Measurements from ENCODE around the gene PCBD1.
"Not testable (repeated sequence)": the region's sequence is repeated elsewhere in the genome, so short reads cannot be mapped to it uniquely, and the experiment has no call there.

Gene PCBD1

DNA sequence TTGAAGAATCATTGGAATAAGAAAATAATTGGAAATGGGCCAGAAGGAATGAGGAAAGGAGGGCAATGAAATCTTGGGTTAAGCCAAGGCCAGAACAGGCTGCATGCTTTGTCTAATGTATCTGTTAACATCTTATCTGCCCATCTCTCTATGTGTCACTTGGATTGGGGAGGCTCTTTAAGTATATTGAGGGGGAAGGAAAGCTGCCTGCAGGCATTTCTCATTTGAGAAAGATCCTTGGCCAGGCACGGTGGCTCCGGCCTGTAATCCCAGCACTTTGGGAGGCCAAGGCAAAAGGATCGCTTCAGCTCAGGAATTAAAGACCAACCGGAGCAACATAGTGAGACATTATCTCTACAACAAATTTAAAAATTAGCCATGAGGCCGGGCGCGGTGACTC is 14.3 kb downstream of the PCBD1 start:
- no peaks in the 10 kb centered on the region for H3K9me3 Mint-ChIP-seq
- H3K36me3 Mint-ChIP-seq (ENCODE audit: low read depth): peaks cover 52% of the 10 kb centered on the region
- no peak for ATAC-seq
- no peak overlapping the region for H3K4me3 Mint-ChIP-seq
- H3K27ac Mint-ChIP-seq: no peak overlapping the region
- DNase-seq: no peak
- peaks cover 3% of the 10 kb centered on the region for H3K4me1 Mint-ChIP-seq
- H3K27me3 Mint-ChIP-seq: no peaks in the 10 kb centered on the region

- H3K36me3 Mint-ChIP-seq (ENCODE audit: low read depth): peaks cover 45% of the 10 kb centered on the region
- no peaks in the 10 kb centered on the region for H3K27me3 Mint-ChIP-seq
- no peaks in the 10 kb centered on the region for H3K4me1 Mint-ChIP-seq
- DNase-seq: no peak
- H3K4me3 Mint-ChIP-seq: no peak overlapping the region
- no peak overlapping the region for H3K27ac Mint-ChIP-seq
- no peak for ATAC-seq
- H3K9me3 Mint-ChIP-seq: no peaks in the 10 kb centered on the region
These were observed 16.1 kb downstream of the PCBD1 start for GRCh38 chr10:70872291-70872690.

- H3K4me1 Mint-ChIP-seq: peaks cover 14% of the 10 kb centered on the region
- ATAC-seq: no peak
- peaks cover 36% of the 10 kb centered on the region for H3K36me3 Mint-ChIP-seq (ENCODE audit: low read depth)
- no peak for DNase-seq
- no peaks in the 10 kb centered on the region for H3K9me3 Mint-ChIP-seq
- H3K27me3 Mint-ChIP-seq: no peaks in the 10 kb centered on the region
- no peak overlapping the region for H3K27ac Mint-ChIP-seq
- no peak overlapping the region for H3K4me3 Mint-ChIP-seq
These were observed 21.9 kb downstream of the PCBD1 start for GRCh38 chr10:70866424-70866823.

DNA sequence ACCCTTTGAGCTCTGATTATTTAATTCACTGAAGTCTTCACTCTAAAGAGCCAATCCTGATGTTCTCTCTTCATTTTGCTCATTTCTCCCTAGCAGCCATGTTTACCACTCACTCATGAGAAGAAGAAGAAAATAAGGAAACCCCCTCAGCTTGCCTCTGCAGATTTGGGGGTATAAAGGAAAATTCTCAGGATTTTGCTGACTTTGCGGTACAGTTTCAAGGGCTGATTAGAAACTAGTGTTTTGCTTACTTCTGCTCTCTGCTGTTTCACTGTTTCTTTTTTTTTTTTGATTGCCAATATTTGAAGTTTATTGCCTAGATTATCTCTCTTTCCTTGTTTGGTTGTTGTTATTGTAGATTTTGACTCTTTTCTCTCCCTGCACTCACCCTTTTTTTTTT is 23.4 kb downstream of the PCBD1 start:
- DNase-seq (no peak), ATAC-seq (no peak)
- H3K4me3 Mint-ChIP-seq: no peak overlapping the region
- H3K4me1 Mint-ChIP-seq: peaks cover 14% of the 10 kb centered on the region
- H3K27me3 Mint-ChIP-seq: no peaks in the 10 kb centered on the region
- no peak overlapping the region for H3K27ac Mint-ChIP-seq
- H3K36me3 Mint-ChIP-seq (ENCODE audit: low read depth): peaks cover 41% of the 10 kb centered on the region
- H3K9me3 Mint-ChIP-seq: no peaks in the 10 kb centered on the region

- Mint-ChIP-seq H3K4me3 (no peak overlapping the region), H3K27me3 (no peaks in the 10 kb centered on the region), H3K9me3 (no peaks in the 10 kb centered on the region), H3K27ac (peak overlapping the region; percentile 1), H3K36me3 (ENCODE audit: low read depth) (peaks cover 38% of the 10 kb centered on the region), H3K4me1 (peaks cover 14% of the 10 kb centered on the region)
- DNase-seq (no peak), ATAC-seq (no peak)
These were observed 24.8 kb downstream of the PCBD1 start for GRCh38 chr10:70863470-70864160.

DNA sequence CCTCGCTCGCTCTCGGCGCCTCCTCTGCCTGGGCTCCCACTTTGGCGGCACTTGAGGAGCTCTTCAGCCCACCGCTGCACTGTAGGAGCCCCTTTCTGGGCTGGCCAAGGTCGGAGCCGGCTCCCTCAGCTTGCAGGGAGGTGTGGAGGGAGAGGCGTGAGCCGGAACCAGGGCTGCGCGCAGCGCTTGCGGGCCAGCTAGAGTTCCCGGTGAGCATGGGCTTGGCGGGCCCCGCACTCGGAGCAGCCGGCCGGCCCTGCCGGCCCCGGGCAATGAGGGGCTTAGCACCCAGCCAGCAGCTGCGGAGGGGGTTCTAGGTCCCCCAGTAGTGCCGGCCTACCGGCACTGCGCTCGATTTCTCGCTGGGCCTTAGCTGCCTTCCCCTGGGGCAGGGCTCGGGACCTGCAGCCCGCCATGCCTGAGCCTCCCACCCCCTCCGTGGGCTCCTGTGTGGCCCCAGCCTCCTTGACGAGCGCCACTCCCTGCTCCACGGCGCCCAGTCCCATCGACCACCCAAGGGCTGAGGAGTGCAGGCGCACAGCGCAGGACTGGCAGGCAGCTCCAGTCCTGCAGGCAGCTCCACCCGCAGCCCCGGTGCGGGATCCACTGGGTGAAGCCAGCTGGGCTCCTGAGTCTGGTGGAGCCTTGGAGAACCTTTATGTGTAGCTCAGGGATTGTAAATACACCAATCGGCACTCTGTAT is 26.7 kb downstream of the PCBD1 start:
- not testable (repeated sequence) for DNase-seq, ATAC-seq, H3K9me3 Mint-ChIP-seq, H3K27me3 Mint-ChIP-seq, H3K4me3 Mint-ChIP-seq, H3K27ac Mint-ChIP-seq
- Mint-ChIP-seq H3K4me1 (peaks cover 19% of the 10 kb centered on the region), H3K36me3 (ENCODE audit: low read depth) (peaks cover 49% of the 10 kb centered on the region)

DNA sequence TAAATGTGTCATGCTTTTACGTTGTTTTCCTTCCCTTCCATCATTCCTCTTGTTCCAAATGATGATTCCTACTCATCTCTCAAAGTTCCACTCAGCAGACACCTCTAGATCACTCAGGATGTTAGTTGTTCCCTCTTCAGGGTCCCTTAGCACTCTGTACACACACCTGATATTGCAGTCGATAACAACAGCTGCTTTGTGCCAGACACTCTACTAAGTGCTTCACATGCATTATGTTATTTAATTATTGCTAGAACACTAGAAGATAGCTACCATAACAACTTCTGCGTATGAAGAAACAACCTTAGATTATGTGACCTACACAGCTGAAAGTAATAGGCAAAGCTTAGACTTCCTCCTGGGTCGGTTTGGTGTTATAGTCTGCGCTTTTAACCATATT is 29.6 kb downstream of the PCBD1 start:
- no peak overlapping the region for H3K4me3 Mint-ChIP-seq
- no peaks in the 10 kb centered on the region for H3K27me3 Mint-ChIP-seq
- peaks cover 60% of the 10 kb centered on the region for H3K36me3 Mint-ChIP-seq (ENCODE audit: low read depth)
- H3K27ac Mint-ChIP-seq: no peak overlapping the region
- H3K4me1 Mint-ChIP-seq: peaks cover 13% of the 10 kb centered on the region
- no peak for DNase-seq
- H3K9me3 Mint-ChIP-seq: no peaks in the 10 kb centered on the region
- ATAC-seq: no peak

DNA sequence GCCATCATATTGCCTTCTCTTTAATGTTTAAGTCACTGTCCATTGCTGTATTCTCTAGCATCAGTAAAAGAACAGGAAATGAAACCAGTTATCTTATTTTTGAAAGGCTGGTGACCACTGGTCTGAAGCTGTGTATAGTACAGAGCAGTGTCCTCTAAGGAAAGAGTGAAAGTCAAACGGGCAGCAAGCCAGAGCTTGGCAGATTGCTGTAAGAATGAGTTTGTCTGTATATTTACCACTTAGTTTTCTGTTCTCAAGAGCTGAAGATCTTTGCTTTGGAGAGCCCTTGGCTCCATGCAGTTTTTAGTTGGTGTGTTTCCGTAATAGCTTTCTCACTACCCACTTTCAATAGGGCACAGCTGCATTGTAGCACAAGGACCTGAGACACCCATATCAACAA is 31.9 kb downstream of the PCBD1 start:
- H3K27me3 Mint-ChIP-seq: no peaks in the 10 kb centered on the region
- H3K36me3 Mint-ChIP-seq (ENCODE audit: low read depth): peaks cover 59% of the 10 kb centered on the region
- no peak overlapping the region for H3K4me3 Mint-ChIP-seq
- peaks cover 10% of the 10 kb centered on the region for H3K4me1 Mint-ChIP-seq
- no peaks in the 10 kb centered on the region for H3K9me3 Mint-ChIP-seq
- no peak for DNase-seq
- peak overlapping the region; percentile 24 for H3K27ac Mint-ChIP-seq
- no peak for ATAC-seq

GRCh38 chr10:70853457-70853856 is 34.9 kb downstream of the PCBD1 start:
- ATAC-seq: no peak
- Mint-ChIP-seq H3K9me3 (no peaks in the 10 kb centered on the region), H3K36me3 (ENCODE audit: low read depth) (peaks cover 57% of the 10 kb centered on the region)

GRCh38 chr10:70853038-70853437 is 35.3 kb downstream of the PCBD1 start:
- ATAC-seq (no peak), DNase-seq (no peak)
- no peak overlapping the region for H3K4me3 Mint-ChIP-seq
- peaks cover 53% of the 10 kb centered on the region for H3K36me3 Mint-ChIP-seq (ENCODE audit: low read depth)
- no peaks in the 10 kb centered on the region for H3K9me3 Mint-ChIP-seq
- no peak overlapping the region for H3K27ac Mint-ChIP-seq
- H3K27me3 Mint-ChIP-seq: no peaks in the 10 kb centered on the region
- H3K4me1 Mint-ChIP-seq: peaks cover 26% of the 10 kb centered on the region

More at GRCh38 chr10:70853457-70853856, 34.9 kb downstream of the PCBD1 start:
- DNase-seq: no peak
- Mint-ChIP-seq H3K4me1 (peaks cover 22% of the 10 kb centered on the region), H3K27ac (no peak overlapping the region), H3K27me3 (no peaks in the 10 kb centered on the region), H3K4me3 (no peak overlapping the region)

- ATAC-seq (no peak), DNase-seq (no peak)
- Mint-ChIP-seq H3K4me3 (no peak overlapping the region), H3K9me3 (no peaks in the 10 kb centered on the region), H3K27ac (no peak overlapping the region), H3K4me1 (peaks cover 35% of the 10 kb centered on the region), H3K27me3 (no peaks in the 10 kb centered on the region), H3K36me3 (ENCODE audit: low read depth) (peaks cover 55% of the 10 kb centered on the region)
These were observed 36.5 kb downstream of the PCBD1 start for GRCh38 chr10:70851597-70852475.

DNA sequence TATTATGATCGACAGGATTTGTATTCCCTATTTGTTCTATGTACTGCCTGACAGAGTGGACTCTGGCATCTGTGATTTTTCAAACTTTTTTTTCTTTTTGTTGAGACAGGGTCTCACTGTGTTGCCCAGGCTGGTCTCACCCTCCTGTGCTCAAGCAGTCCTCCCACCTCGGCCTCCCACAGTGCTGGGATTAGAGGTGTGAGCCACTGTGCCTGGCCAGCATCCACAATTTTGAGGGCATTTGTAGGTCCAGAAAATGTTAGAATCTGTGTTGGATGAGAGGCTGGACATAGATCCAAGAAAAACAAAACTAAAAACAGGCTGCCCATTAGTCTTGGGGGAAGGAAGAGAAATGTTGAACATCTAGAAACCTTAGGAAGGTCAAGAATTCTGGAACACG is 38.3 kb downstream of the PCBD1 start:
- H3K27ac Mint-ChIP-seq: peak overlapping the region; percentile 24
- H3K9me3 Mint-ChIP-seq: no peaks in the 10 kb centered on the region
- no peak overlapping the region for H3K4me3 Mint-ChIP-seq
- ATAC-seq (no peak), DNase-seq (no peak)
- peaks cover 57% of the 10 kb centered on the region for H3K36me3 Mint-ChIP-seq (ENCODE audit: low read depth)
- no peaks in the 10 kb centered on the region for H3K27me3 Mint-ChIP-seq
- H3K4me1 Mint-ChIP-seq: peaks cover 39% of the 10 kb centered on the region

DNA sequence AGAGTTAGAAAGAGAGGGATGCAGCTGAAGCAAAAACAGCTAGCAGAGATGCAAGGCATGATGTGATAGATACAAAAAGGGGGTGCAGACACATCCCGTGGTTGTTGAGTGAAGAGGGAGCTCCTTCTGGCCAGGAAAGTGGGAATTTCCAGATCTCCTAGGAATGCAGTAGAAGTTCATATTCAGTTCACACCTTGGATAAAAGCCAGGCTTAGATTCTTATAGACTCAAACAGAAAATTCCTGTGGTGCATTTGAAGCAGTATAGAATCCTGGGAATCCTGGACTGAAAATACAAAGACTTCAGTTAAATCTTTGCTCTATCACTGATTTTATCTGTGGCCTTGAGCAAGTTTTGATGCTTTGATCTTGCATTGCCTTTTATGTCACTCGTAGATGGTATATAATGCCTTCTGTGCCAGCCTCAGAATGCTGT is 38.8 kb downstream of the PCBD1 start:
- peaks cover 57% of the 10 kb centered on the region for H3K36me3 Mint-ChIP-seq (ENCODE audit: low read depth)
- ATAC-seq: no peak
- H3K27ac Mint-ChIP-seq: peak overlapping the region; percentile 24
- no peak for DNase-seq
- H3K9me3 Mint-ChIP-seq: no peaks in the 10 kb centered on the region
- H3K27me3 Mint-ChIP-seq: no peaks in the 10 kb centered on the region
- H3K4me3 Mint-ChIP-seq: no peak overlapping the region
- H3K4me1 Mint-ChIP-seq: peaks cover 39% of the 10 kb centered on the region

GRCh38 chr10:70847659-70848360 is 40.6 kb downstream of the PCBD1 start:
- Mint-ChIP-seq H3K27me3 (no peaks in the 10 kb centered on the region), H3K9me3 (no peaks in the 10 kb centered on the region), H3K27ac (peak overlapping the region; percentile 94), H3K36me3 (ENCODE audit: low read depth) (peaks cover 65% of the 10 kb centered on the region), H3K4me3 (peak overlapping the region; percentile 52), H3K4me1 (peaks cover 47% of the 10 kb centered on the region)
- ATAC-seq: peak; percentile 77
- DNase-seq: no peak

All from activated naive CD8-positive, alpha-beta T cell treated with anti-CD3 and anti-CD28 coated beads, Interleukin-2, amount 50 U/mL, for 24 hours (primary cell).